COLO668 (cell line): ENCODE data around the gene NADK2.
"Not testable (repeated sequence)": the region's sequence is repeated elsewhere in the genome, so short reads cannot be mapped to it uniquely, and the experiment has no call there.

Source experiments
- DNase-seq: peaks from one replicate; lab custom pipeline; 2025; ENCODE audit not compliant: unreplicated experiment; lab: John Stamatoyannopoulos, UW

Gene NADK2, protein sequence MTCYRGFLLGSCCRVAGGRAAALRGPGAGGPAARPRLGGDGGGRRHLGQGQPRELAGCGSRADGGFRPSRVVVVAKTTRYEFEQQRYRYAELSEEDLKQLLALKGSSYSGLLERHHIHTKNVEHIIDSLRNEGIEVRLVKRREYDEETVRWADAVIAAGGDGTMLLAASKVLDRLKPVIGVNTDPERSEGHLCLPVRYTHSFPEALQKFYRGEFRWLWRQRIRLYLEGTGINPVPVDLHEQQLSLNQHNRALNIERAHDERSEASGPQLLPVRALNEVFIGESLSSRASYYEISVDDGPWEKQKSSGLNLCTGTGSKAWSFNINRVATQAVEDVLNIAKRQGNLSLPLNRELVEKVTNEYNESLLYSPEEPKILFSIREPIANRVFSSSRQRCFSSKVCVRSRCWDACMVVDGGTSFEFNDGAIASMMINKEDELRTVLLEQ

DNA sequence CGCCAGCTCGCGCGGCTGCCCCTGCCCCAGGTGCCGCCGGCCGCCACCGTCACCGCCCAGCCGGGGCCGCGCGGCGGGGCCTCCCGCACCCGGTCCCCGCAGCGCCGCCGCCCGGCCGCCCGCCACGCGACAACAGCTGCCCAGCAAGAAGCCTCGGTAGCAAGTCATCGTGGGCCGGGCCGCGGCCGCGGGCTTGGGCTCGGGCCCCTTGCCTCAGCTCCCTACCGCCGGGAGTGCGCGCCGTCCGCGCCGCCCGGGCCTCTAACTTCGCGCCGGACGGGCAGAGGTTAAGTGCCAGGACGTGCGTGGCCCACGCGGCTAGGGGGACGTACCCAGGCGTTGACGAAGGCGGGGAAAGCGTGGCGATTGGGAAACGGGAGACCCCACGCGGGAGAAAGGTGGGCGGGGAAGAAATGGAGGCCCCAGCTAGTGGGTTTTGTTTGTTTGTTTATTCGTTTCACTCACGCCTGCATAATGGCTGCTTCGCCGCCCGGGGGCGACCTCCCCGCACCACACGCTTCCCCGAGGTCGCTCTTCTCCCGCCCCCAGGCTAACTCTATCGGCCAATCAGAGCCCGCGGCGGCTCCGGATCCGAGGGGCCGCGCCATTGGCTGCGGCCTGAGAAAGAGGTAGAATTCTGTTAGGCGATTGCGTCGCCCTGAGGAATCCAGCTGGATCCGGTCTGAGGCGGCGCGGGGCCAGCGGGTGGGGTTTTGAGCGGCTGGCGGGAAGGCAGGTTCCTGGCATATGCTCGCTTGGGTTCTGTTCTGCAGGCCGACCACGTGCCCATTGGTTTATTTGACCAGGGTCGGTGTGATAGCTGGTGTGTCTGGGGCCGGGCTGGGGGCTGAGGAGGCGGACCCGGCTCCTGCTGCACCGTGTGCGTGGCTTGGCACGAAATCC is at the start of gene NADK2:
NADK2 (minus strand) TSS at position 295 of the 903 bp plus-strand sequence; CDS start at position 168, 127 bp downstream.
- DNase-seq, result peak; percentile 95

DNA sequence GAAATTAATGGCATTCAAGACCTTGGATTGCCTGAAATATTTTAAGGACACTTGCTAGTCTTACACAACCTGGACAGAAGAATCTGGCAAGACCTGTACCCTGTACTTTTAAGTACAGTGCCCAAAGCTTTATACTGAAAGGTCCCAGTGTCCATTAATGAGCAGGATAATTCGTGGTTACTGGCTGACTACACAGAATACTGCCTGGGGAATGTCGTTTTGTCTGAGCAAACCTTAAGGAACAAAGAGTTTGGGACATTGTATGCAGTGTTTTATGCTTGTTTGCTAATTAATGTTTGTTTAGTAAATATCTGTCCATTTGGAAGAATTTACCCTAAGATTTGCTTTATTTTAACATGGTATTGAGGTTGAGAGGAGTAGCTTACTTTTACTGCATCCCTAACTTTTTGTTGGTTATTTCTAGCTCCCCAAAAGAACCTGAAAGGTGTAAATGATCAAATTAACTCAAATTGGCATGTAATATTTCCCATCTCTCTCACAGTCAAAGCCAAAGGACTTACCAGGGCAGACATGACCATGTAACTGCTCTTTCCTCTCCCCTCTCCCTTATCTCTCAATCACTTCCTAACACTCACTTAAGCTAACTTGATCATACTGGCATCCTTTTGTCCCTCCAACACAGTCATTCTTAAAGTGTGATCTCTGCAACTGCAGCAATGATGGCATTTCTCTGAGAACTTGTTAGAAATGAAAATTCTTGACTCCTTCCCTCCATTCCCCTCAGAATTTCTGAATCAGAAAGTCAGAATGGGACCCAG is 44.3 kb upstream of the NADK2 start:
- DNase-seq, result no peak

DNA sequence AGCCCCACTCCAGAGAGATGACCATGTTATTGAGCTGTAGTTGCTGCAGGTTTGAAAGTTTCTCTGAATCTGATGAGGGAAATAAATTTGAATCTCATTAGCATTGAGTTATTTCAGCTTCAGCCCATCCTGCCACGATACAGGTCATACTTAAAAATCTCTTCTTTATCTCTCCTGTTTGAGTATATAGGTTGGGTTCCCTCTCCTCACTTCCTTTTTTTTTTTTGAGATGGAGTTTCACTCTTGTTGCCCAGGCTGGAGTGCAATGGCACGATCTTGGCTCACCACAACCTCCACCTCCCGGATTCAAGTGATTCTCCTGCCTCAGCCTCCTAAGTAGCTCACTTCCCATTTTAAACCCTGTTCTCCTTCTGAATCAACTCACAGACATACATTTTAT is 42.0 kb upstream of the NADK2 start:
- not testable (repeated sequence) for DNase-seq

DNA sequence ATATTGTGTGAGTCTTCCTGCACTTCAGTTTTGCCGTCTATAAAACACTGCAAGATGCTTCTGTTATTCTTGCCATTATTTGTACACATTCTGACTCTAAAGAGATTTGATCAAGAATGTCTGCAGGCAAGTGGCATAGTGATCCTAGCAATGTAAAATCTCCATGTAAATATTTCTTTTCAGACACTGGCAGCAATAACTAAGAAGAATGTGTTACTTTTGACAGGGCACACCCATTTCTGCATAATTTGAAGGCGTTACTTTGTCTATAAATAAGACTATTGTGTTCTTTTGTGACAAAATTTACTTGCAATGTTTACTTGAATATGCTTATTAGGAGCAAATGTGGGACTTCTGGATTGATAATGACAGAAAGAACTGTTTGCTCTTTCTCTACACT is 39.9 kb upstream of the NADK2 start:
- no peak for DNase-seq

DNA sequence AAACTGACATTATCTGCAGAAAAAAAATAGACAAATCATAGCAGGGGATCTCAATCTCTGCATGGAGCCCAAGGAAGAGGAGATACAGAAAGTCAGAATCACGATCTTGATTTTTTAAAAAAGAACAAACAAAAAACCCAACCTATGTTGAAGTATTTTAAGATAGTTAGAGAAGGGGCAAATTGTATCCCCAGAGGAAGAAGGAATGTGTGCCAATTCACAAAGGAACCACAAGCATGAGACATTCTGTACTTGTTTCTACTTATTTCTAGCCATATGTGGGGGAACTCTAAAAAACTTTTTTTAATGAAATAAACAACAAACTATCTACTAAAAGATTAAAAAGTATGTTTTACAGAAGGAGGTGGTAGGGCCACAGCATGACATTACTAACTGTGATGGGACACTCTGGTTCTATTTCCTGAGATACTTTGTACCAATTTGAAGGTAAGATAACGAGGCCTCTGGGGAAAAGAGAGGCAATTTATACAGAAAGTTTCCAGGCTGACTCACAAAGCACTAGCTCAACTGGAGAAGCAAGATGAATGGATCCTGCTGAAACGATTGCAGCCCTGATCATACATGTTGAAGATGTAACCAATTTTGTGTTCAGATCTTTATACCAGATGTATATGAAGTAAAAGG is 37.5 kb upstream of the NADK2 start:
- DNase-seq, result no peak

DNA sequence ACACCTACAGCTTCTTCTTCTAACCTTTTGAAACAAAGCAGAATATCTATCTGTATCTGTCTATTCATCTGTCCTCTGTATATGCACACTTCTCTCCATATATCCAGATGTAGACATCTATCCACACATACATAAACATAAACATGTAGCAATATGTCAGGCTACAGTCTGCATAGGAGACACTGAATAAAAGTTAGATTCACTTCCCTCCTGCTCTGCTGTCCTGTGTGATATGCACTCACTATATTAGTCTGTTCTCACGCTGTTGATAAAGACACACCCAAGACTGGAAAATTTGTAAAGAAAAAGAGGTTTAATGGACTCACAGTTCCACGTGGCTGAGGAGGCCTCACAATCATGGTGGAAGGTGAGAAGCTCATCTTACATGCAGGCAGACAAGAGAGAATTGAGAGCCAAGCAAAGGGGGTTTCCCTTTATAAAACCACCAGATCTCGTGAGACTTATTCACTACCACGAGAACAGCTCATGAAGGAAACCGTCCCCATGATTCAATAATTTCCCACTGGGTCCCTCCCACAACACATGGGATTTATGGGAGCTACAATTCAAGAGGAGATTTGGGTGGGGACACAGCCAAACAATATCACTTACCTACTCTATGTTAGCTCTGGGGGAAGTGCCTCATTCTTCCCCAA is 35.9 kb upstream of the NADK2 start:
- no peak for DNase-seq

DNA sequence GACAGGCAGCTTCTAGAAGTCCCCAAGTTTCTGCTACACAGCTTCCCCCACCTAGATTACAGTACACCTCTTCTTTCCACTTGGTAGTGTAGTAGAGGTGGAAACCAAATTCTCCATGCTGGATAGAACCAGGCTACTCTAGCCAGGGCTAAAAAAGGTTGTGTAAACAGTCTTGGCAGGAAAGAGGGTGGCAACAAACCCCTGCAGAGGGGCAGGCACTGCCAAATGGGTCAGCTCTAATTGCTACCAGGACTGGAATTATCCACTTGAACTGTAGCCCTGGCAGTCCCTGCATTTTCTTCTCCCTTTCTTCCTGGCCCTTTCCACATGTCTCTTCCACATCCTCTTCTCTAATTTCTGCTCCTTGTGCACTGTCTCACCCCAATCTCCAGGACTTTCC is 35.1 kb upstream of the NADK2 start:
- DNase-seq, result no peak

DNA sequence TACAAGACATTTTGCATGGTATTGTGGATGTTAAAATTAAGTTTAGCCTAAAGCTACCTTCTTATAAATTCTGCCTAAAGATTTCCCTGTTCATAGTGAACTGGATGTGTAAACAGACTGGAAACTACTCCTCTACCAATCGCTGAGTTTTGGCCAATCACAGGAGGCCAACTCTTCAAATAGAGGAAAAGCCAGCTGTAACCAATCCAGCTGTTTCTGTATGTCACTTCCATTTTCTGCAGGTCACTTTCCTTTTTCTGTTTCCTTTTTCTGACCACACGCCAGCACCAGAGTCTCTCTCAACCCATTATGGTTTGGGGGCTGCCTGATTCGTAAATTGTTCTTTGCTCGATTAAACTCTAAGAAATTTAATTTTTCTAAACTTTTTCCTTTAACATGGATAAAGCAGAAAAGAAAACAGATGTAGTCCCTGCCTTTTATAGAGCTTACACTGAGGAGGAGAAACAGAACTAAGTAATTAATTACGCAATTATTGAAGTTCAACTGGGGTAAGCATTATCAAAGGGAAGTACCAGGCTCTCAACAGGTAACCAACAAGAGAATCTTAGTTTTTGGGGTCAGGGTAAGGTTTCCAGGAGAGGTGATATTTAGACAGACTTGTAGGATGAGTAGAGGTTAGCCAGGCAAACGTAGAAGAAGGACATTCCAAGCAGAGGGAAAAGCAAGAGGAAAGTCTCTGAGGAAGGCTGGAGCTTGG is 32.2 kb upstream of the NADK2 start:
- DNase-seq, result no peak

DNA sequence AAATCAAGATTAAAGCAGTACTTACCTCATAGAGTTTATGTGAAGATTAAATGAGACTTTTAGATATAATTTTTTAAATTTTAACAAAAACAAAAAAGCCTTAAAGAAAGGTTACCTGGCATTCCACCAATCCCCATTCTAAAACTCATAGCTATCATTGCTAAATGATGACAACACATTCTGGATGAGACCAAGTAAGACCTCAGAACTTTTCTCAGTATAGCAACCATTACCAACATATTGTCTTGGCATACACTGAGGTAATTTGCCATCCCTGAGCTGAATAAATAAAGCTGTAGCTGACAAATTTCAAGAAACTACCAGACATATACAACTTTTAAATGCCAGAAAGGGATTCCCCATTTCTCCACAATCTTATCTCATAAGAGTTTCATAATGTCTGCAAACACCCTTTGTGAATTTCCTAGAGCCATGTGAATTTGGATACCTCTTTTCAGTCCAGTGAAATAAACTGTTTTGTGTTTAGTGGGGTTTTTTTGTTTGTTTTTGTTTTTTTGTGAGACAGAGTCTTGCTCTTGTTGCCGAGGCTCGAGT is 30.5 kb upstream of the NADK2 start:
- DNase-seq, result no peak

DNA sequence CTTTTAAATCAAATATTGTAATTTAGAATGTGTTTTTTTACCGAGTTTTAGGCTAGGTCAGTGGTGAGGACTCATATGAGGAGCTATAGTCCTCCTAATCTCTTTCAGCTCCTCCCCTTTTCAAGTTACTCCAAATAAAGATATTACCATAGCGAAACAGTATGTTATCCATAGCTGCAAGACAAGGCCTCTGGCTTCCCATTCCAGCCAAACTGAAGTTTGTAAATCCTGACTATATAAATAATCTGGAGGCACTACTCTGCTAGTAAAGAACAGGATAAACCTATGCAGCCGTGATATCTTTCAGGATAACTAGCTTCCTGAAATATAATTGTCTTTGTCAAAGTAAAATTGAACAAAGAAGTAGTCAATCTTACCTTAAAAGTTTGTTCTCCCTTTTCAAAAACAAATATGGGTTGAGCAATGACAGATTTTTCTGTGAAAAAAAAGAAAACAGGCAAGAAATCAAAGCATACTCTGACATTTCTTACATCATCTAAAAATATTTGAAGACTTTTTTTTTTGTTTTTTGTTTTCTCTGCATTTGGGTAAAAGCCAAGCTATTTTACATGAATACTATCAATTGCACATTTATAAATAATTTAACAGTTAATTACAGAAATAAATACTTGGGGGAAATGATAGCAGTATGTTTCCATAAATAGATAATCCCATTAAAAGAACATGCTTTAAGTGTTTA is 29.3 kb upstream of the NADK2 start:
- no peak for DNase-seq

DNA sequence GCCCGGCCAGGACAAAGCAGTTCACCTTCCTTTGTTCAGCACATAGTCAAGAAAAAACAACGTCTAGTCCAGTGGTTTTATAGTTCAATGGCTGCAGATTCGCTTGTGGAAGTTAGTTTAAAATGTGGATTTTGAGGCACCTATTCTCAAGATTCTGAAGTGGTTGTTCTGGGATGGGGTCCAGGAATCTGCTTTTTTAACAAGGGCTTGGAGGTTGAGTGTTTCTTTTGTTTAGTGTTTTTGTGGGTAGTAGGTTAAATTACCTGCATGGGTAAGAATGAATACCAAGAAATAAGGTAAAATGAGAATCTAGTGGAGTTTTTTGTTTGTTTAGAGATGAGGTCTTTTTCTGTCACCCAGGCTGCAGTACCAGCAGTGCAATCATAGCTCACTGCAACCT is 28.4 kb upstream of the NADK2 start:
- no peak for DNase-seq

DNA sequence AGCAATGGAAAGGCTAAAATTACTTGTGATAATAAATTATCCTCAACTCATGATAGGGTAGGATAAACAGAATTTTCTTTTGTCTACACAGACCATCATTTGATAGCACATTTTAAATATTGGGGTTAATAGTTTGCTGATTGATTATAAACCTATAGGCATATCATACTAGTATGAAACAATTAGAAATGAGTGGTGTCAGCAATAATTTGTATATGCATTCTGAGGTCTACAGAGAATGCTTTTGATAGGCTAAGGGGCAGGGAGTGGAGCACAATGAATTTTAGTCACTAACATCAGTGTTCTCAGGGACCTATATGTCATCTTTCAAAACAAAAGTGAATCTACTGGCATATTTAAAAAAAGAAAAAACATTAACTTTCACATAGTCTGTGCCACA is 27.8 kb upstream of the NADK2 start:
- no peak for DNase-seq

DNA sequence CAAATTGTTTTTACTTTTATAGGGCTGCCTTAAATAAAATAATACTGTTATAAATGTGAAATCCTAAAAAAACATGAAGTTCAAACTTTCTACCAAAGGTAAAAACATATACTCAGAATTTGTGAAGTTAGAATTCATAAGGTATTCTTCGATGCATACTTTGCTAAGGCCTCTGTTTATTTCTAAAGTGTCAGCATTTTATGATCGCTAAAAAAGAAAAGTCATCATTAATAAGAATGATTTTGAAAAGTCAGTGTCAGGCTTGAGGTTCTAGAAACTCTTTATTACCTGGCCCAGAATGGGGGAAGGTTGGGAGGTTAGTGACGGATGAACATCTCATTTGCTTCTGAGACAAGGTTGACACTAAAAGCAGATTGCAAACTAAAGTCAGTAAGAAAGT is 26.2 kb upstream of the NADK2 start:
- DNase-seq, result no peak

DNA sequence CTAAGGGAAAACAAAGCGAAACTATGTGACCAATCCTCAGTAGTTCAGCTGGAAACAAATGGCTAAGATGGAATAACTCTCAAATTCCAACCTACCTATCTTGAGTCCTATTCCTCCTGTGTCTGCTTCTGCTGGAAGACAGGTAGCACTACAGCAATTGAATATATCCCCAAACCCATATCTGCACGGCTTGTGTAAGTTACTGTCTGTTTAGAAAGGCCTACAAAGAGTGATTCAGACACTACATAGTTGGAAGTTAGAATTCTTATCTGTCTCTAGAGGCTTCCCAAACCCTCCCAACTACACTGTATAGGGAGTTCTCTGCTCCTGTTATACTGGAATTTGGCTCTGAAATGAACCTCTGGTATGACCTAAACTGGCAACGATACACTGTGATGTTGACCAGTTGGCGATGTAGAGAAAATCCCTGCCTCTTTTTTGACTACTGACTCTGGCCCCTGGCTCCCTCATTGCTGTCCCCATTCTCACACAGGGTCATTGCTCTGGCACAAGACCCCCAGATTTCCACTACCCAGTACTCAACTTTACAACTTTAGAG is 22.6 kb upstream of the NADK2 start:
- DNase-seq, result no peak

DNA sequence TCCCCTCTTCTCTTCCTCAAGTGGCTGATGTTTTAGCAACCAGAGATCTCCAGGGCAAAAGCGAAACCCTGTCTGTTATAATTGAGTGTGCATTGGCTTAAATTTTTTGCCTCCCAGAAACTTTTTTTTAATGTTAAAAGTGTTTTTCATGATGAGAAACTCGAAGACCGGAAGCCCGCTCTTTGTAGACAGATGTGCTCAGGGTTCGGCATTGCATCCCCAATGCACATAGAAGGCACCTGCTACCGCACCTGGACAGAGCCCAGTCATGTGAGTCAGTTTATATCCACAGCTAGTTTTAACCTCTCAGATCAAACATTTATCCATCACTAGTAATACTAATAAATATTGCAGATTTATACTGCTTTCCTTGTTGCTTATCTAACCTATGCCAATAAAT is 19.5 kb upstream of the NADK2 start:
- DNase-seq, result no peak

DNA sequence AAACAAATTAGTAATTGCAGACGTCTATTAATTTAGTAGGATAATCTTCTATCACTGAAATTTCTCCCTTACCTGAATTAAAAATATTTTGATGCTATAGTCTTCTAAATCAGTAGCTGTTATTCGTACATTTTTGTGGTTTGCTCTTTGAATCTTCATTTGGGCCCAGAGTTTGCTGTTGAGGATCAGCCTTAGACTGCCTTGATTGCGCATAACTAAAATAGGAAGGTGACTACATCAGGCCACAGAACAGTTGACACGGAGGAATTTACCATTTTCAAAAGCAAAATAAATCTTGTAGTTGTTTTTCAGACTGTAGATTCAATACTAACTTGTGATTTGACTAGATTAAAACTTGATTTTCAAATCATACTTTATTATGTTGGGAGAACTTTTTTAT is 11.8 kb upstream of the NADK2 start:
- no peak for DNase-seq

DNA sequence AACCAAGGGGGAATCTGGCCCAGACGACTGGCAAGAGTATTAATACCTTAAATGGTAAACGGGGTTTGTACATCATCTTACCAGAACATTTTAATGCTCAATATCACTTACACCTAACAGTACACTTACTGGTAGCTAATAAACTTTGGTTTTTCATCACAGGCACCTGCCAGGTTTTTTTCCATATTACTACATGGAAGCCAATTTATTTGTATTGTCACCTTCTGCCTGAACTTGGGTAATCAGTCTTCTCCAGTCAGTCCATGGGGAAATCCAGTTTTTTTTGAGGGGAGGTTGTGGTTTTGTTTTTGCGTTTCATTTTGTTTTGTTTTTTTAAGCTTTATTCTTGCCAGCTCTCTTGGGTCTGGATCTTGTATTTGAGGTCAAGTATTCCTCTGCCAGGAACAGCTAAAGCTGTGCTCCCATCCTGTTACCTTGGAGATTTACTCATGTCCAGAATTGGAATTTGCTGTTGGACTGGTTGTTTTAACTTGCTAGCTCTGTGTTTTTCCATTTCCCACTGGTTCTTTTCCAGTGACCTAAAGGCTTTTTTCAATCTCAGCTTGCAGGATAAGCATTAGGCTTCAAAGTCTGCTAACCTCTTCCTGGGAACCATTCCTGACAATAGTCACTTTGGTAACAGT is 11.1 kb upstream of the NADK2 start:
- DNase-seq, result no peak

DNA sequence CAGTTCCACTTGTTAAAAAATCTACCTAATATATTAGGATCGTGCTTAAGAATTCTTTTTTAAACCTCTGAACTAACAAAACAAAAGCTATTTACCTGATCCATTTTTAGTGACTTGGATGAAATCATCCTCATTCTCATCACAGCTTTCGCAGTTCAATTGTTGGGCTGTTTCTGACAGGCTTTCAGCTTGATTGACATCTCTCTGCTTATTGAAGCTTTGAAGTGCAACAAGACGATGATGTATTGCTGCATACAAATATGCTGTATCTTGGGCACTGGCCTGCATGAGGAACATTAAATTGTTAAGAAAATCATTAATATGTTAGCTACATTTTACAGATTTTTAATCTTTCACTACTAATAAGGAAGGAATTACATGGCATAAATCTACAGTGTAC is 9.5 kb upstream of the NADK2 start:
- no peak for DNase-seq
